Dedifferentiated amniotic fluid mesenchymal stem cell (primary cell): Measurements from ENCODE around the gene FAM163A.
"Not testable (repeated sequence)": the region's sequence is repeated elsewhere in the genome, so short reads cannot be mapped to it uniquely, and the experiment has no call there.

Experiments used
- DNase-seq: peaks from one replicate; pipeline ENCODE4 v3.0.0-alpha.2; 2016; ENCODE audit errors: extremely low spot score

The FAM163A gene

DNA sequence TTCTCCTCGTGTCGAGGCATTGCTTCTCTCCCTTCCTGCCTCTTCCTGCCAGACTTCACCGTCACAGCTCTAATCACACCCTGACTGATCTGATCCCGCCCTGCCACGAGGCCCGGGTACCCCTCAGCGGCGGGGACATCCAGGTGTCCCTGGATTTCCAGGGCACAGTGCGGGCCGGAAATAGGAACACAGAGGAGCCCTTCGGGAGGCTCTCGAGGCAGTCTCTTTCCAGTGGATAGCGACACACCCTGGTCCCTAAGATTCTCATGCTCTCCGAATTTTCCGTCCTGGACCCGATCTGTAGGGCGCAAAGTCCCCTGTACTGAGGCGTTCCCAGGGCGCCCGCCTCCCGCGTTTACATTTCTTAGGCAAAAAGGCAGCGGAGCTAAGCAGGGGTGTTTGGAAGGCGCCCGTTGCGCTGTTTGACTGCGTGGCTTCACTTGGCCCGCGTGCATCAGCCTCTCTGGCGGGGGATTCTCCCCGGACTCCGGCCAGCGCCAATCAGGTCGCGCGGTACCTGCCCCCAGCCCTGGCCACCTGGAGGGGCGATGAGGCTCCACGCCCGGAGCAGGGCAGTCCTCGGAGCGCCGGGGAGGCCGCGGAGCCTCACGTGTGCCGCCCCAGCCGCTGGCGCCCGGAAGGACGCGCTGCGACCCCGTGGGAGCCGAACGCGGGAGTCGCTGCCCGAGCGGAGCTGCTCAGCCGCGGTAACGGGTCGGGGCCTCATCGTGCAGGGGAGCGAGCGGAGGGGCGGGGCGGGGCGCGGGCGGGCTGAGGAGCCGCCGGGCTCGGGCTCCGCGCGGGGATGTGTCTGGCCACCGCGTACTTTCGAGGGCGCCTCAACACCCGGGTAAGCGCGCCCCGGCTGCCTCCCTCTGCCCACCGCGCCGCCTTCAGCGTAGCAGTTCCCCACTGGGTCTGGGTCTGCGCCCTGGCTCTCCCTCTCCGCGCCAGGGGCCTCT lies at the start of gene FAM163A:
FAM163A (plus strand) TSS at position 575 of the 962 bp plus-strand sequence. CDS start 69,807 bp downstream, outside the sequence.
- no peak for DNase-seq

DNA sequence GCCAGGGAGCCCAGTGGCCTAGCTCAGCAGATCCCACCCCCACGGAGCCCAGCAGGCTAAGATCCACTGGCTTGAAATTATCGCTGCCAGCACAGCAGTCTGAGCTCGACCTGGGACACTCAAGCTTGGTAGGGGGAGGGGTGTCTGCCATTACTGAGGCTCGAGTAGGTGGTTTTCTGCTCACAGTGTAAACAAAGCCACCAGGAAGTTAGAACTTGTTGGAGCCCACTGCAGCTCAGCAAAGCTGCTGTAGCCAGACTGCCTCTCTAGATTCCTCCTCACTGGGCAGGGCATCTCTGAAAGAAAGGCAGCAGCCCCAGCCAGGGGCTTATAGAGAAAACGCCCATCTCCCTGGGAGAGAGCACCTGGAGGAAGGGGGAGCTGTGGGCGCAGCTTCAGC lies 48.6 kb upstream of the FAM163A start:
- not testable (repeated sequence) for DNase-seq

DNA sequence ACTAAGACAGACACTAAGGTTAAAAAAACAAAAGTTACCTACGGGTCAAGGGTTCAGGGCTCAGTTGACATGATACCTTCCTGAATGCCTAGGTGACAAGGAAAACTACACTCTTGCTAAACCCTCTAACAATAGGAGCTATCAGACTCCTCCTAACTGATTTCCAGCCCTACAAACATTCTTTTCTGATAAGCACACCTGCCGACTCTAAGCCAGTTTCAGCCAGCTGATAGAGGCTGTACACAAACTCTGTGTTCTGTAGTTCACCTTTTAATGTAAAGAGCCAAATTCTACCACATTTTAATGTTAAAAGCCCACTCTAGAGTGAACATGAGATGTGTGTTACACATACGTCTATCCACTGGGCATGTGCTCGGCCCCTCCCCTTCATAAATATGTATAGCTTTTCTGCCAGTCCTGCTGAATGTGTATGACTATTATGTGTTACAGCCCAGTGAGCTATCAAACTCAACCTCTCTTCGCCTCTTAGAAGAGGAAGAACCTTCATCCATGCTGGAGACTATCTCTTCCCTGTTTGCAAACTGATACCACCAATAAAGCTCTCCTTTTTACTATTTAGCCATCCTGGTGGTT lies 40.0 kb upstream of the FAM163A start:
- no peak for DNase-seq

DNA sequence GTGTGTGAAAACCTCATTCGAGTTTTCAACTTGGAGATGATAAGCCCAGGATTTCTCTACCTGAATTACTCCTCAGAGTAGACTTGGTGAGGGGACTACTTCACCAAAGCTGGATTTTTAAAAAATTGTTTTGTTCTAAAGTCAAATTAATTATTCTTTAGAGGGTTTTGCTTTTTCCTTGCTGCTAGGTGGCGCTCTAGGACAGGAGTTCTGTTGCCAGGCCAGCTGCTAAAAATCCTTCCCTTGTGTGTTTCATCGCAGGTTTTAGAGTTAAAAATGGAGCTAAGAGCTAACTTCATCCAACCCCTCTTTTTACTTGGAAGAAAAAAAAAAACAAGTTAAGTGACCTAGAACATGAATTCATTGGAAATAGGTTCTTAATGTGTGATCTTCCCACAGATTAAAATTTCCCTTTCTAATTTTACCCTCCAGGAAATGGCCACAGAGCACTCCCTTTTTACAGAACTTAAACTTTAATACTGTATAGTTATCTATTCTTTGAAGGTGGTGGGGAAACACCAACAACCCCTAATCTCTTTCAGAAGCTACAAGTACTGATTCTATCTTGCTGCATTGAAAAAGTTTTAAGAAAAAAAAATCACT lies 36.7 kb upstream of the FAM163A start:
- peak; percentile 67 for DNase-seq

DNA sequence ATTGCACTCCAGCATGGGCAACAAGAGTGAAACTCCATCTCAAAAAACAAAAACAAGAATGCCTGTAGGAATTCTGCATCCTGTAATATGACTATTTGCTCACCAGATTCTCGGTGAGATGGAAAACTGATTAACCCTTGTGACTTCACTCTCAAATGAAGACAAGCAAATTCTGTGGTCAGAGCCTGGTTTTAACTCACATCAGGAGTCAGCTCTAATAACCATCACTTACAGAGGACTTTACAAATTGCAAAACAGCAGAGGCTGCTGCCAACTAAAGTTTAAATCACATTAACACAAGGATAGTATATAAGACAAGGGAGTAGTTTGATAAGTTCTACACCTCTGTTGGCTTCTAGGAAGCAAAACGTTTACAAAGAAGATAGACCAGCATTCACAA lies 35.7 kb upstream of the FAM163A start:
- DNase-seq, result no peak

DNA sequence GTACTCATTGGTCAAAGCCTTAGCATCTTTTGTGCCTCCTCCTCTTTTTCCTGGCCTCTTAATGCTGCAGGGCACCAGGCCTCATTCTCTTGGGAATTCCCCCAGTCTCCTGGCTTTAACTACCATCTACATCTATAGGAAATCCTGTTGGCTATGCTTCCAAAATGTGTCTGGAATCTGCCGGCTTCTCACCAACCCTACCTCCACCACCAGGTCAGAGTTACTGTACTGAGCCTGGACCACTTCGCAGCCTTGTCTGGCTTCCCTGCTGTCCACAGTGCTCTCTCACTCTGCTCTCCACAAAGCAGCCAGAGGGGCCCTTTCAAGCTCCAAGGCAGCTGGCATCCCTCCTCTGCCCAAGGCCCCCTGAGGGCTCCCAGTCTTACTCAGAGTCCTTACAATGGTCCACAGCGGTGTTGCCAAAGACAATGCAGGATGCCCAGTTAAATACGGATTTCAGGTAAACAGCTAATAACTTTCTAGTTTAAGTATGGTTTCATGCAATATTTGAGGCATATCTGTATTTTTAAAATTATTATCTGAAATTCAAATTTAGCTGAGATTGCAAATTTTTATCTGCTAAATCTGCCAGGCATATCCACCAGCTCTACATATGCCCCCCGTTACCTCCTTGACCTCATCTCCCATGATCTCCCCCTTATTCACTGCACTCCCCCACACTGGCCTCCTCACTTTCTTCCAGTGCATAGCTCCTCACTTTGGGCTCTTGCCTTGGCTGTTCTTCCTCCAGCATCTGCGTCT lies 34.5 kb upstream of the FAM163A start:
- no peak for DNase-seq

DNA sequence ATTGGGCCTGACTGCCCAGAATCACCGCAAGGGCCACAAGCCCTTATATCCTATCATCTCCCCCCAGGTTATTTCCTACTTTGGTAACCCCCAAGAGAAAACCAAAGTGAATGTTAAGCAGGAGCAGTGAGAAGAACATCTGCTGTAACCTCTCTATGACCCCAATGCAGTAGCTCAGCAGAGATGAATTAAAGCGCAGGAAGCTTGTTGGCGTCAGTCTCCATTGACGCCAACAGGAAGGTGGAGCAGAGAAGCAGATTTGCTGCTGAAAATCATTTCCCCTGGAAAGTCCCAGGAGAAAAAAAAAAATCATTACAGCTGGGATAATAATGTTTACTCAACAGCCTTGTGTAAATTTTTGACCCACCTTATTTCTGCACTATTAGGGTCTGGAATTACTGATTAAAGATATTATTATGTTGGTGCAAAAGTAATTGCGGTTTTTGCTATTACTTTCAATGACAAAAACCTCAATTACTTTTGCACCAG lies 33.2 kb upstream of the FAM163A start:
- no peak for DNase-seq

DNA sequence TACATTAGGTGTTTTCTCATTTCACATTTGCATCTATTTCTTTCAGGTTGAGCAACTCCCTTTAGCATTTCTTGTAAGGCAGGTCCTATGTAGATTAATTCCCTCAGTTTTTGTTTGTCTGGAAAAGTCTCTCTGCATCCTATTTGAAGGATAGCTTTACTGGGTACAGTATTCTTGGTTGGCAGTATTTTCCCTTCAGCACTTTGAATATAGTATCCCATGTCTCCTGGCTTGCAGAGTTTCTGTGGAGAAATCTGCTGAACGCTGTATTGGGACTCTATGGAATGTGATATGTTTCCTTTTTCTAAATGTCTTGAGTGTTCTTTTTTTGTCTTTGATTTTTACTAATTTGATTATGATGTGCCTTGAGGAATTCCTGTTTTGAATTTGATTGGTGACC lies 28.9 kb upstream of the FAM163A start:
- no peak for DNase-seq

DNA sequence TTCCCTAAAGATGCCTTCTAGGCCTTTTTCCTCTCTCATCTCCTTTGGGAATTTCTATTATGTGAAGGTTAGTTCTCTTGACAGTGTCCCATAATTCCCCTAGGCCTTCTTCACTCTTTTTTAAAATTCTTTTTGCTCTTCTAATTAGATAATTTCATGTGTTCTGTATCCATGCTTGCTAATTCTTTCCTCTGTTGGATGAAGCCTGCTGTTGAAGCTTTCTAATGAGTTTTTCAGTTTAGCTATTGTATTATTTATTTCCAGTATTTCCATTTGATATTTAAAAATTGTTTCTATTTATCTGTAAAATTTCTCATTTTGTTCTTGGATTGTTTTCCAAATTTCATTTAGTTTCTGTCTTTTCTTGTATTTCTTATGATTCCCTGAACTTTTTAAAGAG lies 28.5 kb upstream of the FAM163A start:
- no peak for DNase-seq

DNA sequence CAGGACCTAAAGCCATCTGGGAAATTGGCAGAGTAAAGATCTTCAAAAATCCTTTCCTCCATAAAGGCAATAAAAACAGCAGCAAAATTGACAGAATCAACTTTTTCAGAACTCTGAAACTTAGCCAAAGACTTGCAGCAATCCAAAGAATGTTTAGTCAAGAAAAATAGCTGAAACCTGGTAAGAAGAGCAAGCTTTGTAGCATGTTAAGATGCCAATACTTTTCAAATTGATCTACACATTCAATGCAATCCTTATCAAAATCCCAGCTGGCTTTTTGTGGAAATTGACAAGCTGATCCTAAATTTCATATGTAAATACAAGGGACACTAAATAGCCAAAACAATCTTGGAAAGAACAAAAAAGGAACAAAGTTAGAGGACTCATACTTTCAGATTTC lies 23.8 kb upstream of the FAM163A start:
- no peak for DNase-seq

DNA sequence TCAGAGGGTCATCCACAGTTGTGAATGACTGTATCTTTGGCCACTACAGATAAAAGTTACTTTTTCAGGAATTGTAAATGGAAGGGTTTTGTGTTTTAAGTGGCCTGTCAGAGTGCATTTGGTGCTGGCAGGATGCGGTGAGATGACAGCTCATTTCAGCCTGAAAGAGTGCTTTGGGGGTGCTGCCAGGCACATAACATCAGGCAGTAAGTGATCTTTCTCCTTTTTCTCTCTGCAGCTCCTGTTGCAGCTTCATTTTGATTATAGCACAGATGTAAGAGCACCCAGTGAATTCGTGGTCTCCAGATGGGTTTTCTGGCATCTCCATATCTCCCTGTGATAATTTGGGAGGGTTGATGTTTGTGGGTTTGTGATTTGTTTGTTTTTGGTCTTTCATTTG lies 14.8 kb upstream of the FAM163A start:
- no peak for DNase-seq

DNA sequence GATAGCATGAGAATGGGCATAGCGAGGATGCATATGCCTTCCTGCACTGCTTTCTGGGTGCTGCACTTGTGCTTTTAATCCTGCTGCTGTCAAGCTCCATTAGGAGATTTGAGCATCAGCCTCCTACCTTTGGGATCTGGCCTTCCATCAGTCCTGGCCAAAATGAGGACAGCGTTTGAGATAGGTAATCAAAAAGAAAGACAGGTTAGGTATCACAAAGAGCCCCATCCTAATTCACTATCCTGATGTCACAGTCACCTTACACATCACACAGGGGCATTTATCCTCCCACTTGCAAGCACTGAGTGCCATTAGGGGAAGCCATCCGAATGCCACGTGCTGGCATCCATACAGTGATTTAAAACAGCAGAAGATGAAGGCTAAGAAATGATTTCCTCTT lies 13.2 kb upstream of the FAM163A start:
- no peak for DNase-seq

DNA sequence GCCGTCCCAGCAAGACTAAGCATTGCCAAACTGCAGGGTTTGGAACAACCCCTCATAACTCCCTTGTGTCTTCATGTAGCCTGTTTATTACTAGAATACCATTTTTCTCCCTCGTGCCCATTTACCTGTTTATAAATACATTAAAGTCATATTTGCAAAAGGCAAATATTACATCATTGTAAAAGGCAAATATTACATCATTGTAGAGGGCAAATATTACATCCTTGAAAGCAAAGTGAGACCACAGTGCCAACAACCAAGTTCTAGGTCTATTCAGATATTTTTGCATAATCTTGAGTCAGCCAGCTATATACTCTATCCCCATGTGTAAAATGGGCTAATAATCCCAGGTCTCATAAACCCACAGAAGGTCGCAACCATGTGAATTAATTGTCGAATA lies 11.4 kb upstream of the FAM163A start:
- no peak for DNase-seq

DNA sequence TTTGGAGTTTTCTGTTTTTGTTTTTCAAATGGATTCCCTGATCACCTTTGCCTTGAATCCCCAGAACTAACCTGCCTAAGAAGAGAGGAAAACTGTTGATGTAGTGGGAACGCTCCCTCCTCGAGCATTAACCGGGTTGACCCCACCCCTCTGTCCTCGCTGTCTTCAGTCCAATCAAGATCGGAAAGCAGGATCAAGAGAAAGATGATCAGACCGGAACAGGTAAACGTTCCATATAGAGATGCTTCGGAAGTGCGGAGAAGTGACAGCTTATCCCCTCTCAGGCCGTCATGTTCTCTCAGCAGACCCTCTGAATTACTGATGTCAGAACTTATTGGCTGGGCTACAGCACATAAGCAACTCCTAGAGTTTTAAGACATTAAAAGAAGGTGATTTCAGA lies 800 bp upstream of the FAM163A start:
- no peak for DNase-seq

DNA sequence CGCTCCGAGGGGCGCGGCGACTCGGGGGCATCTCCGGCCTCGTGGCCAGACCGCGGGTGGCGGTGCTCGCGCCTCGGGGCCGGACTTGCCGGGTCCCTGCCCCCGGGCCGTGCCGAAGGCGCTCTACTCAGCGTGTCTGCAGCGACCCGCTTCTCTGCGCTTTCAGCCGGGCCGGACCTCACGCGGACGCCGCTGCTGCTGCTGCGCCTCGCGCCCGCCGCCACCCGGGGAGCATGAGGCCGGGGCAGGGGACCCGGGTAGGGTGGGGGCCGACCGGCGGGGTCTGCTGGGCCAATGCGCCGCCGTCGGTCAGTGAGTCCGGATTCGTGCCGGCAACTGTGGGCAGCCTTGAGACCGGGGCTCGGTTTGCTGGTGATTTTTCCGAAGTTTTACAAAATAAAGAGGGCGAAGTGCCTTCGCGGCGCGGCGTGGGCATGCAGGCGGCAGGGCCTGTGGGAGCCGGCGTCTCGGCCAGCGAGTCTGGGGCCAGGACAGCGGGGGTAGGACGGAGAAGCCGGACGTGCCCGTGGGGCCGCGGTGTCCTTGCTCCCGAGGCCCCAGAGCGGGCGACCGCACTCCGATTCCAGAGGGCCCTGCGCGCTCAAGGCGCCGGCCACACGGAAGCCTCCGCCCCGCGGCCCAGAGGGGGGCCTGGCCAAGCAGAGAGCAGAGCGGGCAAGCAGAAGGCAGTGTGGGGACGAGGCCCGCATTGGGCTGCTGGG lies 749 bp downstream of the FAM163A start:
- DNase-seq, result no peak

DNA sequence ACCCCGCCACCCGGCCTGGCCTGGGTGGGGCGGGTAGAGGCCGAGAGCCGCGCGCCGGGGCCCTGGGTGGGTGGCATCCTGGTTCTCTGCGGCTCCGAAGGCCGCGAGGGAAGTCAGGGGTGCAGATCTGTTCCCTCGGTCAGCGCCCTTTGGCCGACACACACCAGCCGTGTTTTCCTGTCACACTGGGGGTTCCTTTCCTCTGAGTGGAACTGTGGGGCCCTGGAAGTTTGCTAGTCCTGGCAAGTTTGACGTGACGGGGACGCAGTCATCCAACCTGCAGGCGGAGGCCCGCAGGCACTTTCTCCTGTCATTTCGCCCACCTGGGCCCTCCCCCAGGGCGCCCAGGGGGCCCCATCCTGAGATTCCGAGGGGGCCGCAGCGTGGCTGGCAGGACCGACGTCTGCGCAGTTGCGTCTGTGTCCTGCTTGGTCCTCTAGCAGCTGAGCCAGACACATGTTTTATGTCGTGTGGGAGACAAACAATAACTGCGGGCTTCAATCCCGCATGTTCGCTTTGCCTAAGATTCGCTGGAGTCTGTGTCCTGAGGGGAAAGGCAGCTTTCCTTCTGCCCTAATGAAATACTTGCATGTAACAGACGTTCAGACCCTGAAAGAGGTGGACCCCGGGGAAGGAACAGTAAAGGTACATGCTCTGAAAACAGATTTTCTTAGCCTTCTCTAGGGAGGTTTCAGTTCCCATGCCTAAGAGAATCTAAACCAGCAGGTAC lies 1.5 kb downstream of the FAM163A start:
- no peak for DNase-seq

DNA sequence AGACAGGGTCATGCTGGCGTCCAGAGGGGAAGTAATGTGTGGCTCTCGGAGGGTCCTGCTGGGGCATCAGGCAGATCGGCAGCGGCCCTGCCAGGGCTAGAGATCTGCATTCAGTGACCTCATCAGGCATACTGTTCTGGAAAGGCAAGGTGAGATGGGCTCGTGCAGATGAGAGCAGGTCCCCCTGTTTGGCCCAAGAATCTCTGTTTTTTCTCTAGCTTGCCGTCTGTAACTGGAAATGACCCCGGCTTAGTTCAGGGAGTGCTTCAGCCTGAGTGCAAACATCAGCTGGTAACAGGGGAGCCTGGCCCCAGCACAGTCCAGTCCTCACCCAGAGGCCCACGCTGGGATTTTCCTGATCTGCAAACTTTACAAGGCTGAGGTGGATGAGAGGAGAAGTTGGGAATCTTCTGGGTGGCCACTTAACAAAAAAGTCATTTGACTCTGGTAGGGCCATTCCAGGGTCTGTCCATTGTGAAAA lies 2.1 kb downstream of the FAM163A start:
- no peak for DNase-seq

DNA sequence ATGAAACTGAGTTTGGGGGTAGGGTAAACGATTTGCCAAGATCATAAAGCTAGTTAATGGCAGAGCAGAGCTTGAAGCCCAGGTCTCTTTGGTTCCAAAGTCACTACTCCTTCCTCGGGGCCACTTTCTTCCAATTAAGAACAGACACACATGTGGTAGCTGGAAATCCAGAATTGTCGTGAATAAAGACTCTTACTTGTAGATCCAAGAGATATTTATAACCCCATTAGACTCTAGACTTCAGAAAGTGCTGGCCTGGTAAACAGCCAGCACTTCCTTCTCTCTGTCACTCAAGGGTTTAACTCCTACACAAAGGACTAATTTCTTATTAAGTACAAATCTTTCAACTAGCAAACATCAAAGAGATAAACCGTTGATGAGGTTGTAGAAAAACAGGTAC lies 2.7 kb downstream of the FAM163A start:
- no peak for DNase-seq

DNA sequence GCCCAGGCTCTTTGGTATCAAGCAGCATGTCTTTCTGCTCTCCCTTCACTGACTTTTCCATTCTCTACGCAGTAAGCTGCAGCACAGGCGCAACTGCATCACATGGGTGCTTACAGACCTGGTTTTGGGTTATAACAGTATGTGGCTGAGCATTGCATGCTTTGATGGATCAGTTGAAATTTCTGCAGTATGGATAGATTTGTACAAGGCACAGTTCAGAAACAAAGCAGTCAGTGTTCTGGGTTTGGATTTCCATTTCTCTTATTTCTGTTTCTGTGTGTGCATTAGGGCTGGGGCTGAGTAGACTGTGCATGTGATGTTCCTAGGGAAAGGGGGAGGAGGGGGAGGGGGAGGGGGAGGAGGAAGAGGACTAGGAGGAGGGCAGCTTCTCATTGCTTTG lies 4.5 kb downstream of the FAM163A start:
- no peak for DNase-seq

DNA sequence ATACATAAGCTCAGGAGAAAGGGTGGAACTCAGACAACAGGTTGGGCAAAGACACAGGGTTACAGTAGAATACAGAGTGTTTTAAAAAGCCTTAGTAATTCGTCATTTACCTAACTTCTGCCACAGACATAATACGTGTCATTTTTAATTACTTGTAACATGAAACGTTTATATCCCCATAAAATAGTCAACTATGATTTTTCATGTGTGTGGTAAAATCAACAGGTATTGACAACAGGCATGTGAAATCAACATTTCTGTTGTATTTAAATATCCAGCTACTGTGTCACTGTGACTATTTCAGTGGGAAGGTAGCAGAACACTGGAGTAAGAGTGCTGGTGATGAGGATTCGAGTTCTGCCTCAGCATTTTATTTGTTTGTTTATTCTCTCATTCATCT lies 5.7 kb downstream of the FAM163A start:
- DNase-seq, result no peak
